IPS-18a (cell line): ENCODE results near the gene ZNF236.

ENCODE experiments used
- H3K27ac ChIP-seq: one replicate; pipeline ENCODE4 v1.5.1; 2013; ENCODE audit warnings: low read length
- H3K27me3 ChIP-seq: one replicate; pipeline ENCODE4 v1.6.1; 2013; ENCODE audit warnings: mild to moderate bottlenecking, low read length; ENCODE audit not compliant: control insufficient read depth, insufficient read depth
- H3K36me3 ChIP-seq: one replicate; pipeline ENCODE4 v1.6.1; 2013; ENCODE audit warnings: low read depth, low read length; ENCODE audit not compliant: control insufficient read depth
- H3K4me1 ChIP-seq: one replicate; pipeline ENCODE4 v1.6.1; 2013; ENCODE audit warnings: low read depth, low read length; ENCODE audit not compliant: control insufficient read depth
- H3K4me3 ChIP-seq: one replicate; pipeline ENCODE4 v1.5.1; 2013; ENCODE audit warnings: low read length
- H3K9ac ChIP-seq: one replicate; pipeline ENCODE4 v1.6.1; 2013; ENCODE audit warnings: mild to moderate bottlenecking, low read length, moderate library complexity
- H3K9me3 ChIP-seq: one replicate; pipeline ENCODE4 v1.6.1; 2013; ENCODE audit warnings: low read depth, low read length; ENCODE audit not compliant: control insufficient read depth

ZNF236 gene

DNA sequence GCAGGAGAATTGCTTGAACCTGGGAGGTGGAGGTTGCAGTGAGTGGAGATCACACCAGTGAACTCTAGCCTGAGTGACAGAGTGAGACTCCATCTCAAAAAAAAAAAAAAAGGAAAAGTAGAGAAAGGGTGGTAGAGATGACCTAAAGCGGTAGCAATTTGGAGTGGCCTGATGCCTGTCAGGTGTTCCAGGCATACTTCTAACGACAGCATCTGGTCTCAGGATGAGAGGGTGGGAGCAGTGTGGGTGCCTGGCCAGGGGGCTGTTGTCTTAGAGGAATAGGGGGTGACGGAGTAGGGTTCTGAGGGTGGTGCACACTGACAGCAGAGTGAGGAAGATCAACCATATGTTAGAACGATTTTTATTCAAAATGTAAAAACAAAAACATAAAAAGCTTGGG, 21.8 kb downstream of the ZNF236 start:
- Histone ChIP-seq H3K27ac (no peak overlapping the region), H3K27me3 (no peaks in the 10 kb centered on the region), H3K4me3 (no peak overlapping the region), H3K4me1 (peaks cover 3% of the 10 kb centered on the region), H3K9me3 (no peaks in the 10 kb centered on the region), H3K9ac (no peak overlapping the region), H3K36me3 (no peaks in the 10 kb centered on the region)

DNA sequence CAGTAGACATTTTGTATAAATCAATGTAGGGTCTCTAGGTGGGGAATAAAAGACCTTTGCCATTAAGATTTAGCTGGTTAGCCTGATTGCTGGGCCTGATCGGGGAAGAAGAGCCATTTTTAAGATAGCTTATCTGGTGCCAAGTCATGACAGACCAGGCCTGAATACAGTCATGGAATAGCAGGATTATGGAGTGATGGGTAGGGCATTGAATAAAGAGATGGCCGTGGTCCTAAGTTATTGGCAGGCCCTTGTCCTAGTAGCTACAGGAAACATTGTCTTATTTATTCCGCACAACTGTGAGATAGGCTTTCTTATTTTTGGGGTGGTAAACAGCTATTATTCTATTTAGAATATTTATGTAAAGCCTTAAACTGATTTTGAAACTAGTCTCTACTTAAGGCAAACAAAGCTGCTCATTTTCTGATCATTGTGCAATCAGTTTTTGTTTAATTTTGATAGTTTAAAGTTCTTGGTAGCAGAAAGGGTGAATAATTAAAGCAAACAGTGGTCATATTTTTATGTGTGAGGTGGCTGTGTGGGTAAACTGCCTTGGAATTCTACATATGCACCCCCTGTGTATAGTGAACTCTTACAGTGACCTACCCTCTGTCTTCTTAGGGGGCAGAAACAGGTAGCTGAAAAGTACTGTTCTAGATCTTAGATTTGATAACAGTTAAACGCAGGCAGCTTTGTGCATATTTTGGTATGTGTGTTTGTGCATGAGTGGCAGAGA, 22.6 kb downstream of the ZNF236 start:
- H3K9ac ChIP-seq, result no peak overlapping the region
- H3K9me3 ChIP-seq, result no peaks in the 10 kb centered on the region
- no peak overlapping the region for H3K27ac ChIP-seq
- peaks cover 3% of the 10 kb centered on the region for H3K4me1 ChIP-seq
- no peaks in the 10 kb centered on the region for H3K27me3 ChIP-seq
- H3K36me3 ChIP-seq, result no peaks in the 10 kb centered on the region
- H3K4me3 ChIP-seq, result no peak overlapping the region

DNA sequence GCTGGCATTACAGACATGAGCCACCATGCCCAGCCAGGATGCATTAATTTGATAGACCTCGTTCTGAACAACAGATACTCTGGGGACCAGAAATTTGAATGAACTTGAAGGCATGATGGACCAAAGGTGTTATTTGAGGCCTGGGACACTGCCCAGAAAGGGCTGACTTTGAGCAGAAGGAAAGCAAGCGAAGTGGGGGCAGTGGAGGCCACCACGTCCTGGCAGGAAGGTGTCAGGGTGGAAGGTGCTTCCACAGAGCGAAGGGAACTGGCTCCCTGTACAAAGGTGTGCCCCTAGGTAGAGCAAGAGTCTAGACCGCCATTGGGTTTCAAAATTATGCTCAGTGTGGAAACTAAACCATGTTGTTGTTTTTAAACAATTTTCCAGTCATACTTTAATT, 23.9 kb downstream of the ZNF236 start:
- Histone ChIP-seq H3K9ac (no peak overlapping the region), H3K27me3 (no peaks in the 10 kb centered on the region), H3K36me3 (no peaks in the 10 kb centered on the region), H3K4me3 (no peak overlapping the region), H3K27ac (no peak overlapping the region), H3K4me1 (peaks cover 3% of the 10 kb centered on the region), H3K9me3 (no peaks in the 10 kb centered on the region)

DNA sequence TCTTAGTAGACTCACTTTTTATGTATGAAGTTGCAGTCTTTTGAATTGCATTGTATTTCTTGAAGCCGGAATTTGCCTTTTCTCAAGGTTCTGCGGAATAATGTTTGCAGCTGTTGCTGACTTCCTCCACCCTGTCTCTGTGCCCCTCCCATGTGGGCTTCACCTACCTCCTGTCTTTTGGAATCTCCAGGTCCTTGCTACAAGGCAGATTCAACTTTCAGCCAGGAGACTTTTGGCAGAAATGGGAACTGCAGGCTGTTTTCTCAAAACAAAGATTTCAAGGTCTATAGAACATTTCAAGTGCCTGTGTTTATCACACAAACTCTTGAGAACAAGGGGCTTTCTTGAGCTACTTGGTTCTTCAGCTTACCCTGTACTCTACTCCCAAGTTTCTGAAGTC, 25.6 kb downstream of the ZNF236 start:
- Histone ChIP-seq H3K9me3 (no peaks in the 10 kb centered on the region), H3K27me3 (no peaks in the 10 kb centered on the region), H3K9ac (no peak overlapping the region), H3K27ac (no peak overlapping the region), H3K36me3 (no peaks in the 10 kb centered on the region), H3K4me3 (no peak overlapping the region), H3K4me1 (peaks cover 3% of the 10 kb centered on the region)

DNA sequence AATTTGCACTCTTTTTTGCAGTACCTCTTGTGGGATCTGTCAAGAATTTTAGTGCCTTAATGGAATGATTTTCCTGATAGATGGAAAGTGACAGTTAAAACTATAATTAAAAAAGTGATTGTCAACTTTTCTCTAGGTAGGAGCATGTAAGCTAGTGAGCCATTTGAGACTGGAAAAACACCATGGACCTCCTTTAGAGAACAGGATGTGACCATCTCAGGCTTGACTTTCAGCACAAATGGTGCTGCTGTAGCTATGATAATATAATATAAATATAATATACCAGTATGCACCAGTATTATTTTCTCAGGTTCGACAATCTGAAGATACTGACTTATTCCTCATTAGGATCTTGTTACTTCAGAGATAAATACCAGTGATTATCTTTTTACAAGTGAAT, 27.8 kb downstream of the ZNF236 start:
- H3K9me3 ChIP-seq, result no peaks in the 10 kb centered on the region
- H3K27ac ChIP-seq, result no peak overlapping the region
- H3K4me1 ChIP-seq, result peaks cover 3% of the 10 kb centered on the region
- no peak overlapping the region for H3K9ac ChIP-seq
- H3K4me3 ChIP-seq, result no peak overlapping the region
- H3K36me3 ChIP-seq, result no peaks in the 10 kb centered on the region
- H3K27me3 ChIP-seq, result no peaks in the 10 kb centered on the region

DNA sequence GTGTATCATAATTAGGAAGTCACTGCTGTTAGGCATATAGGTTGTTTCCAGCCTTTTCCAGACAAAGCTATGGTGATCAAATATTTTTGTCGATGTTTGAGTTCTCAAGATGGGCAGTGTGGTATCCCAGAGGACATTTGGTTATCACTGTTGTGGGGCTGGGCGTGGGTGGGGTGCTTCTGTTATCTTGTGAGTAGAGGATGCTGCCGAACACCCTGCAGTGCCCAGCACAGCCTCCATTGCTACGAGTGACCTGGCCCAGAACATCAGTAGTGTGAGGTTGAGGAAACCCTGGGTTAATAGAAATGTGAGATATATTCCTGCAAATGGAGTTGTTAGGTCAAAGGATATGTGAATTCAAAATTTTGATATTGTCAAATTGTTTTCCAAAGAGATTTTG, 33.2 kb downstream of the ZNF236 start:
- H3K27me3 ChIP-seq, result no peaks in the 10 kb centered on the region
- H3K4me1 ChIP-seq, result no peaks in the 10 kb centered on the region
- H3K9ac ChIP-seq, result no peak overlapping the region
- no peaks in the 10 kb centered on the region for H3K9me3 ChIP-seq
- H3K4me3 ChIP-seq, result no peak overlapping the region
- no peak overlapping the region for H3K27ac ChIP-seq
- peaks cover 3% of the 10 kb centered on the region for H3K36me3 ChIP-seq

DNA sequence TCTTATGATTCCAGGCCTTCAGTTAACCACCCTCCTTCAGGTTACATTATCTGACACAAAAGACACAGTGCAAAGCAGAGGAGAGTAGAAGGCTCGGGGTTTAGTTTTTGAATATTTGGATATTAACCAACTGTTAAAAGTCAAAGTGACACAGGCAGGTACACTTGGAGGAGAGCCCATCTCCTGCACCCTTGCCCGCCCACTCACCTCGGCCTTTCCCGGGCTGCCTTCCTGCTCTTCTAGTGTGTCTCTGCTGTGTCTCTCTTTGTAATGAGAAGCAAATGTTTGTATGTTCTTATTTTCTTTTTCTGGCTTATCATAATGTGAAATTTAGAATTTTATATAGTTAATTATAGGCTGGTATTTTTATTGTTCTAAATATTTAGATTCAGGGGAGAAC, 35.1 kb downstream of the ZNF236 start:
- H3K4me1 ChIP-seq, result no peaks in the 10 kb centered on the region
- H3K27me3 ChIP-seq, result no peaks in the 10 kb centered on the region
- no peaks in the 10 kb centered on the region for H3K9me3 ChIP-seq
- peaks cover 7% of the 10 kb centered on the region for H3K36me3 ChIP-seq
- no peak overlapping the region for H3K4me3 ChIP-seq
- no peak overlapping the region for H3K9ac ChIP-seq
- no peak overlapping the region for H3K27ac ChIP-seq

DNA sequence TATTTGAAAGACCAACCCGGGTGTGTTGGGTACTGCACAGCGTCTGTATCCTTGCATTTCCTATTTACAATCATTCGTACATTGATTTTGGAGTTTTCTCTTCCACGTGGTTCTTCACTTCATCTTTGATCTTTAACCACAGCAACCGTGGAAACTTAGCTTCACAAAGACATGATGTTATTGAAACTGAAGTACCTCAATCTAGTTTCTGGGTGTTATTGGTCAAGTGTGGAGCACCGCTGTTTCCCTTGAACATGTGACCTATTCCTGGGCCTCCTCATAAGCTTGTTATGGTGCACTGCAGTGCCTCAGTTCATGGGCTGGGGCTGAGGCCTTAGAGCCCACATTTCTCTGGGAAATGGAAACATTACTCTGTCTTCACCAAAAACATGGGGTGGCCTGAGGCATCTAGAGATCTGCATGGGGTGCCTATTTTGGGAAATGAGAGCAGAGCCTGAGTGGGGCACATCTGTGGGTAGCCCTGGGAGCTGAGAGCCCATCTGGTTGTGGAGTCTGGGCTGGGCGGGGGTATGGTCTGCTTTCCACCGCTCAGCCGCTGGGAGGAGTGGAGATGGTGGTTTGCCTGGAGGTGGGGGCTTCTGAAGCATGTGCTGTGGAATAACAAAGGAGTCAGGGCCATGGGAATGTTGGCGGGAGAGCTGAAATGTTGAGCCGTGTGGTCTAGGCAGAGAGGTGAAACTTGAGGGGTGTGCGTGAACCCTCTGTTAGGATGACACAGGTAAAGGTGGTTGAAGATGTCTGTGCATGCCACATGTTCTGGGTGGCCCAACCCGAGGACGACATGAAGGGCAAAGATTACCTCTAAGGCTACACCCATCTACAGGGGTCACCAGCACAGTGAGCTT, 37.4 kb downstream of the ZNF236 start:
- Histone ChIP-seq H3K9me3 (no peaks in the 10 kb centered on the region), H3K27me3 (no peaks in the 10 kb centered on the region), H3K4me1 (no peaks in the 10 kb centered on the region), H3K9ac (no peak overlapping the region), H3K27ac (no peak overlapping the region), H3K4me3 (no peak overlapping the region), H3K36me3 (peaks cover 9% of the 10 kb centered on the region)

DNA sequence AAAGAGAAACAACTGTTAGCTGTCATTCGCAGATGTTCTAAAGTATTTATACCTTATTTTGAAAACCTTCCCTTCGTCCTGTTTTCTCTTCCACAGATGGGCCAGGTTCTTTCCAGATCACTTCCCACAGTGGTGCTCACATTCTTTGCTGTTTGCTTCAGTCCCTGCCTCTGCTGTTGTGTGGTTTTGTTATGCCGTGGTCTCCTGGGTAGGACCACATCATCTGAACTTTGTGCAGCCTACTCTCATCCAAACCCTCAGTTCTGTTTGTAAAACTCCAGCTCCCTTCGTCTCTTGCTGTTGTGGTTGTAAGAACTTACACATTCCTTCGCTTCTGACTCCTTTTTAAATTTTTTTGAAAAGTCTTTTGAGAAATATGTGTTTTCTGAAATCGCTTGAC, 38.1 kb downstream of the ZNF236 start:
- Histone ChIP-seq H3K9me3 (no peaks in the 10 kb centered on the region), H3K4me3 (no peak overlapping the region), H3K36me3 (peaks cover 9% of the 10 kb centered on the region), H3K9ac (no peak overlapping the region), H3K27me3 (no peaks in the 10 kb centered on the region), H3K4me1 (no peaks in the 10 kb centered on the region), H3K27ac (no peak overlapping the region)

DNA sequence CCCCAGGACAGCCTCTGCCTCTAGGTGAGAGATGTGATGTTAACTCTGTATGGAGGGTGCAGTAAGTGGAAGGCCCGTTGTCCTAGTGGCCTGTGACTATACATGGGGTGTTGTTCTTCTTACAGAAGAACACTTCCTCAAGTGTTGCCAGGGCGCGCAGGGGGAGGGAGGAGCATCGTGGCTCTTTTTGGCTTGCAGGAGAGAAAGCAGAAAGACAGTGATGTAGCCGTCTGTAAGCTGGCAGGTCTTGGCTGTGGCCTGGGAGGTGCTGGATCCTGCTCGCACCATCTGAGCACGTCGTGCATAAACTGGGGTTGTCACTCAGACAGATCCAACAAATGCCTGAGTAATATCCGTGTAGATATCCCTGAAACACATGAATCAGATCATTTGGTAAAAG, 44.3 kb downstream of the ZNF236 start:
- no peaks in the 10 kb centered on the region for H3K27me3 ChIP-seq
- H3K4me3 ChIP-seq, result no peak overlapping the region
- H3K4me1 ChIP-seq, result no peaks in the 10 kb centered on the region
- no peaks in the 10 kb centered on the region for H3K9me3 ChIP-seq
- no peak overlapping the region for H3K27ac ChIP-seq
- H3K9ac ChIP-seq, result no peak overlapping the region
- peaks cover 16% of the 10 kb centered on the region for H3K36me3 ChIP-seq

DNA sequence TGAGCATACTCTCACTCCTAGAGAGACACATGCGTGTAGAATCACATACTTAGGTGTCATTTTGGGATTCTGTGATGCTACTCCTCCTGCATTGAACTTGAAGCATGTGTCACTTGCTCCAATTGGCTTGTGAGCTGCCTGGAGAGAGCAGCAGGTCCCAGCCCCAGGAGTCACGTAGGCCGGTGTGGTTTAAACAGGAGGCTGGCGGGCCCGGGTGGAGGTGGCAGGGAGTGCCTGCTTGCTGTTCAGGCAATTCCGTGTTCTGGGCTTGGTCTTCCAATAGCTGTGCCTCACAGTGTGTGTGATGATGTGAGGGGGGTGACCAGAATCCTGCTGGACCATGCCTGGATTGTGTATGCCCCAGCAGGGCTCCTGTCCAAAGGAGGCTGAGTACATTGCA, 51.0 kb downstream of the ZNF236 start:
- H3K36me3 ChIP-seq, result peaks cover 22% of the 10 kb centered on the region
- H3K27ac ChIP-seq, result no peak overlapping the region
- no peak overlapping the region for H3K9ac ChIP-seq

DNA sequence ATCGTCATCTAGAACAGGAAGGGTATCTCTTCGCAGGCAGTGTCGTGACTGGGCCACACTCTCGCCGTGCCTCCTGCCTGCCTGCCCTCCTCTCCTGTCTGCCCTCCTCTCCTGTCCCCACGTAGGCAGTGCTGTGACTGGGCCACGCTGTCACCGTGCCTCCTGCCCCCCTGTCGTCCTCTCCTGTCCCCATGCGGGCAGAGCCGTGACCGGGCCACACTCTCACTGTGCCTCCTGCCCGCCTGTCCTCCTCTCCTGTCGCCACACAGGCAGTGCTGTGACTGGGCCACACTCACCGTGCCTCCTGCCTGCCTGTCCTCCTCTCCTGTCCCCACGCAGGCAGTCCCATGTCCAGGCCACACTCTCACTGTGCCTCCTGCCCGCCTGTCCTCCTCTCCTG, 51.4 kb downstream of the ZNF236 start:
- Histone ChIP-seq H3K36me3 (peaks cover 21% of the 10 kb centered on the region), H3K27me3 (no peaks in the 10 kb centered on the region)

More for the DNA sequence above, 51.0 kb downstream of the ZNF236 start:
- Histone ChIP-seq H3K9me3 (no peaks in the 10 kb centered on the region), H3K4me1 (no peaks in the 10 kb centered on the region), H3K27me3 (no peaks in the 10 kb centered on the region), H3K4me3 (no peak overlapping the region)

More for the DNA sequence above, 51.4 kb downstream of the ZNF236 start:
- Histone ChIP-seq H3K9ac (no peak overlapping the region), H3K4me1 (no peaks in the 10 kb centered on the region), H3K9me3 (no peaks in the 10 kb centered on the region), H3K27ac (no peak overlapping the region), H3K4me3 (no peak overlapping the region)
